ENCODE measurements around the gene PCDHGA5. TPM values are rescaled to one million over a fixed set of nuclear protein-coding genes. Genes with fewer than 3 reads are reported as not detected.

Gene PCDHGA5
- 1.5 and 1.9 TPM in 2 replicates for total RNA-seq

DNA sequence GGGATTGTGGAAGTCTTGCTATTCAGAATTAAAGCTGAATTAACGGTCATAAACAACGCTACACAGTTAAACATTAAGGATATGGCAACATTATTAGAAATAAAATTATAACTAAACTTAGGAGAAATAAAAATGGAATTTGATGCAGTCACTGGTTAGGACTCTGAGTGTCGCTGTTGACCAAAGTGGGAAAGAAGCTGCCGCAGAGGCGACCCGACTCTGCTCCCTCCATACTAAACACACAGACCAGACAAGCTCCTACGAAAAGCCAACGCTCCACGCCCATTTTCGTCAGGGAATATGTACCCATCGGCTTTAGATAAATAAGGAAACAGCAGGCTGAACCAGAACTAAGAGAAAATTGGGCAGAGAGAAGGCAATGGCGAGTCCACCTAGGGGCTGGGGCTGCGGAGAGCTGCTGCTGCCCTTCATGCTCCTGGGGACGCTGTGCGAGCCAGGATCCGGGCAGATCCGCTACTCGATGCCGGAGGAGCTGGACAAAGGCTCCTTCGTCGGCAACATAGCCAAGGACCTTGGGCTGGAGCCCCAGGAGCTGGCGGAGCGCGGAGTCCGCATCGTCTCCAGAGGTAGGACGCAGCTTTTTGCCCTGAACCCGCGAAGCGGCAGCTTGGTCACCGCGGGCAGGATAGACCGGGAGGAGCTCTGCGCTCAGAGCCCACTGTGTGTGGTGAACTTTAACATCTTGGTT lies at the start of gene PCDHGA5:
Gene PCDHGA5 (plus strand): TSS at position 211 of the 709 bp plus-strand sequence. CDS start 169 bp downstream, at position 380.

DNA sequence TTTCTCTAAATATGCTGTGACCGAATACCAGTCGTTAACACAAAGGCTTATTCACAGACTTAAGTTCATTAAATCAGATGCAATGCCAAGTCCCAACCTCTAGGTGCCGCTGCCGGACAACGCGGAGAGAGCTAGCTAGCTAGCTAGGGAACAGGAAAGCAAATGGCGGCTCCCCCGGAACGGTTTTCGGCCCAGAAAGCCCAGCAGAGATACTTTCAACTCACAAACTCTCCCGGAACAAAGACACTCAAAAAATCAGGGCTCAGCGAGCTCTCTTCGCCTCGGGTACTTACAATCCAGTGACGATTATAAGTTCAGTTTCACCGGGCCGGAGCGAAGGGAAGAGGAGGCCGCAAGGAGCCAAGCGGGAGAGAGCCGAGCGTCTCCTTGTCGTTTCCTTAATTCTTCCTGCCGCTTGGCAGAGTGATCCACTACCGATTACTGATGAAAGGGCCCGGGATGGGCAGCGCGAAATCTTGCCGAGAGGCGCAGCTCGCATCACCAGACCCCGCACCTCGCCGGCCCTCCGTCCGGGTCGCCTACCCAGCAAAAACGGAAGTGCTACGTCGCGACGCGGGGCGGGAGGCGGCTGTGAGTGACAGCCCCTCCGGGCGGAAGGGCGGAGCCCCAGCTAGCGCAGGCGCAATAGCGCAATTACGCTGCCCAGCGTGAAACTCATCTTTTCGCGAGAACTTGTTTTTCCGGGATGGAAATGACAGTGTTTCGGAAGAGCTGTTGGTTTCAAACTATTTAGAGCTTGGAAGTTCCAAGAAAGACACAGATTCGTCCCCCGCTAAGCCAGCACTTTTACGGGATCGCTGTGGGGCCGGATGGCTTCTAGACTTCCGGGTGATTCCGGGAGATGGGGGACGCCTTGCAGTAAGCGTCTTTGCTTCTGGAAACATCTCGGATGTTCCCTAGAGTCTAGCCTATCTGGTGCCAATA lies 43.5 kb upstream of the PCDHGA5 start, which contains the start of gene TAF7:
Gene TAF7 (minus strand): TSS at position 560 of the 945 bp plus-strand sequence. CDS start 740 bp downstream, outside the sequence.

DNA sequence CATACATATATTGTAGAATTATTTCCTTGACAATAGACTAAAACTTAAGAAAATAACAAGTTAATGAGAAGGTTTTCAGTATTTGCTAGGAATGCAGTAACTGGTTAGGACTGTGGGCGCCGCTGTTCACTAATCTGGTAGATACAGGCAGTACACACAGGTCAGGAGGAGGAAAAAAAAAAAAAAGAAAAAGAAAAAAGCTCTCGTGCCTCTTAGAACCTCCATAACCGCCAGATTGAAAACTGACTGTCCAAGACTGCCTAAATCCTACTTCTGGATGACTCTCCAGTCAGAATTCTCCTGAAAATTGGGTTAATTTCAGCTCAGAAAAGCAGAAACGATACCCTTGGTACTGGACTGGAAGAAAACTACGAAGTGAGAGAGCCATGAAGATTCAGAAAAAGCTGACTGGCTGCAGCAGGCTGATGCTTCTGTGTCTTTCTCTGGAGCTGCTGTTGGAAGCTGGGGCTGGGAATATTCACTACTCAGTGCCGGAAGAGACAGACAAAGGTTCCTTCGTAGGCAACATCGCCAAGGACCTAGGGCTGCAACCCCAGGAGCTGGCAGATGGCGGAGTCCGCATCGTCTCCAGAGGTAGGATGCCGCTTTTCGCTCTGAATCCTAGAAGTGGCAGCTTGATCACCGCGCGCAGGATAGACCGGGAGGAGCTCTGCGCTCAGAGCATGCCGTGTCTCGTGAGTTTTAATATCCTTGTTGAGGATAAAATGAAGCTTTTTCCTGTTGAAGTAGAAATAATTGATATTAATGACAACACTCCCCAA lies 33.5 kb upstream of the PCDHGA5 start, which contains the start of gene PCDHGA1:
Gene PCDHGA1 (plus strand): TSS at position 216 of the 782 bp plus-strand sequence.

DNA sequence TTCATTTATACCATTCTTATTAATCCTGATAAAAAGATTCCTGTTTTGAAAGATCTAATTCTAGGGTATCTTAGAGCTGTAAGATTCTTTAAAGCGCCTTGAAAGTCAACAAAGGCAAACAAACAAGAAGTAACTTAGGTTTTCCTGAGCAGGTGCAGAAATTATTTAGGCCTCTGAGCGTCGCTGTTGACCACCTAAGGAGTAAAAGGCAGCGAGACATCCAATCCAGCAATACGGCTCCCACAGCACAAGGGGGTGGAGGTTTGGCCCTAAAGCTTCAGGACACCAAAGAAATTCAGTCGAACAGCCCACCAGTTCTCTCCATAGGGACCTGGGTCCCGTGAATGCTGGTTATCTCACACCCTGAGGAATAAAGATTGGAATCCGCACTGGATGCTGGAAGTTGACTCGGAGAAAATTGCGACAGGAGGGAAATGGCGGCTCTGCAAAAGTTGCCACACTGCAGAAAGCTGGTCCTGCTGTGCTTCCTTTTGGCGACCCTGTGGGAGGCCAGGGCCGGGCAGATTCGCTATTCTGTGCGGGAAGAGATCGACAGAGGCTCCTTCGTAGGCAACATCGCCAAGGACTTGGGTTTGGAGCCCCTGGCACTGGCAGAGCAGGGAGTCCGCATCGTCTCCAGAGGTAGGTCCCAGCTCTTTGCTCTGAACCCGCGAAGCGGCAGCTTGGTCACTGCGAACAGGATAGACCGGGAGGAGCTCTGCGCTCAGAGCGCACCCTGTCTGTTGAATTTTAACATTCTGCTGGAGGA lies 25.2 kb upstream of the PCDHGA5 start, which contains the start of gene PCDHGA2:
Gene PCDHGA2 (plus strand): TSS at position 223 of the 769 bp plus-strand sequence.

DNA sequence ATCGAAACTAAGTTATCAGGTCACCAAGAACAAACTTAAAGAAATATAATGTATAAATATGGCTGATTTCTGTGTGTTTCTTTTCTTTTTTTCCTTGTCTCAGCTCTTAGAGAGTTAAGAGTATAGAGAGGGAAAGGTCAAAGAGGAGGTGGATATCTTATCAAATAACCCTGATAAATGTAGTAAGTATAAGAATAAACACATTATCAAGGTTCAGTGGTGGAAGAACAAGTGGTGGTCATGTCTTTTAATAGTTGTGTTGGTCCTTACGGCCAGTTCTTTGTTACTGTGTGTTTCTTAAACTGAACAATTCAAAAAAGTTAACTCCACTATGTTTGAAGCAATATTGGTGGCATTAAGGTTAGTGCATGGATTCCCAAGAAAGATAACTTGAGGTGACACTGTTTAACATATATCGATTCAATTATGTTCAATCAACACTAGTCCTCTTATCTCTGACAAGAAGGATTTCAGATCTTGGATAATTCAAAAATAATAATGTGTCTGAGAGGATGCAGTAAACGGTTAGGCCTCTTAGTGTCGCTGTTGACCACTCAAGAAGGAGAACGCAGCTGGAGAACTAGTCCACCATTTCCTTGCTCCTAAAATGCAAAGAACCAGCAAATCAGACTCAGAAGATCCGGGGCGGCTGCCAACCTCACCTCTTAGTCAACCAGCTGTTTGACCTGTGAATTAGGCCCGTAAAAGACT lies 20.6 kb upstream of the PCDHGA5 start, which contains the start of gene PCDHGA3:
Gene PCDHGA3 (plus strand): TSS at position 588 of the 711 bp plus-strand sequence. CDS start 205 bp downstream, outside the sequence.

DNA sequence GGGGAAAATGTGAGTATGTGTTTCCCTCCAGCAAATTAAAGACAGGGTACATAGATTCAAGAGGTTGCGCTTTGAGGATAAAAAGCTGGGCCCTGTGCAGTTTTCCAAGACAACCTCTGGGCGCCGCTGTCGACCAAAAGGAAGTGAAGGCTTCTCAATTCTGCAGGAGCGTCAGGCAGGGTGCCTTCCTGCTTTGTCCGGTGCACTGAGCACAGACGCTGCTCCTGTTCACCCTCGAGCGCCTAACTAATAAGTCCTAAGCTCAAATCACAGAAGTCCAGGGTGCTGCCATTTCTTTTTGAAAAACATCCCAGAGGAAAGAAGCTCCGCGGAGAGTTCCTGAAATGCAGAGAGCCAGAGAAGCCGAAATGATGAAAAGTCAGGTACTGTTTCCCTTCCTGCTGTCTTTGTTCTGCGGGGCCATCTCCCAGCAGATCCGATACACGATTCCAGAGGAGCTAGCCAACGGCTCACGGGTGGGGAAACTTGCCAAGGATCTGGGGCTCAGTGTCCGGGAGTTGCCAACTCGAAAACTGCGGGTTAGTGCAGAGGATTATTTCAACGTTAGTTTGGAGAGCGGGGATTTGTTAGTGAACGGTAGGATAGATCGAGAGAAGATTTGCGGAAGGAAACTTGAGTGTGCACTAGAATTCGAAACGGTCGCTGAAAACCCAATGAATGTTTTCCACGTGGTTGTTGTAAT lies 13.9 kb upstream of the PCDHGA5 start, which contains the start of gene PCDHGB1:
Gene PCDHGB1 (plus strand): TSS at position 183 of the 703 bp plus-strand sequence. CDS start 162 bp downstream, at position 345.

DNA sequence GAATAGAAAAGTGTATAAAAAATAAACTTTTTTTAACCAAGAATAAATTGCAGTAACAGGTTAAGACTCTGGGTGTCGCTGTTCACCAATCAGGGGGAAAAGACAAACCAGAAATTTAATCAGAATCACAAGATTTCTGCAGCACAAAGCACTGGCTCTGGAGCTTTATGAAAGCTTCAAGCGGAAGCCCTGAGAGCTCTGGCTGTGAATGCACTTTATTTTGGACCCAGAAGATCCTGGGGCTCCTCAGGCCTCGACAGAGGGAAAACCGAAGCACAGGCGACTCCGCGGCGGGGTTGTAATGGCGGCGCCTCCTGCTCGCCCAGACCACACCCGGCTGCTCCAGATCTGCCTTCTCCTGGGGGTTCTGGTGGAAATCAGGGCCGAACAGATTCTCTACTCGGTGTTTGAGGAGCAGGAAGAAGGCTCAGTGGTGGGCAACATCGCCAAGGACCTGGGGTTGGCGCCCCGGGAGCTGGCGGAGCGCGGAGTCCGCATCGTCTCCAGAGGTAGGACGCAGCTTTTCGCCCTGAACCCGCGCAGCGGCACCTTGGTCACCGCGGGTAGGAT lies 9.0 kb upstream of the PCDHGA5 start, which contains the start of gene PCDHGA4:
Gene PCDHGA4 (plus strand): TSS at position 122 of the 570 bp plus-strand sequence. CDS start 87 bp downstream, at position 209.

DNA sequence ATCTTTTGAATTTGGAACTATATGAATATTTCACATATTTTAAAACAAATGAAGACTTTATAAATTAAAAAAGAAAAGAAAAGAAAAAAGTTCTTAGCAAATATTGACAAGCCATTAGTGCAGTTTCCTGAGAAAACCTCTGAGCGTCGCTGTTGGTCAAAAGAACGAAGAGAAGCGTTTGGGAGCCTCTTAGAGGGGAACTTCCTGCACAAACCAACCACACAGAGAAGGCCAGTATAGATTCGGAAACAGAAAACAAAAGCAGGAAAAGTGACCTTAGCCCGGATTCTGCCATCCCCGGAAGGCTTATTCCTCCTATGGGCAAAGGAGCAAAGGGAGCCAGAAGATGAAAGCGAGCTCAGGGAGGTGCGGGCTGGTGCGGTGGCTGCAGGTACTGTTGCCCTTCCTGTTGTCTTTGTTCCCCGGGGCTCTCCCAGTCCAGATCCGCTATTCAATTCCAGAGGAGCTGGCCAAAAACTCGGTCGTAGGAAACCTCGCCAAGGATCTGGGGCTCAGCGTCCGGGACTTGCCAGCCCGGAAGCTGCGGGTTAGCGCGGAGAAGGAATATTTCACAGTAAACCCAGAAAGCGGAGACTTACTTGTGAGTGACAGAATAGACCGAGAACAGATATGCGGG lies 4.1 kb upstream of the PCDHGA5 start, which contains the start of gene PCDHGB2:
Gene PCDHGB2 (plus strand): TSS at position 205 of the 637 bp plus-strand sequence. CDS start 142 bp downstream, at position 347.

DNA sequence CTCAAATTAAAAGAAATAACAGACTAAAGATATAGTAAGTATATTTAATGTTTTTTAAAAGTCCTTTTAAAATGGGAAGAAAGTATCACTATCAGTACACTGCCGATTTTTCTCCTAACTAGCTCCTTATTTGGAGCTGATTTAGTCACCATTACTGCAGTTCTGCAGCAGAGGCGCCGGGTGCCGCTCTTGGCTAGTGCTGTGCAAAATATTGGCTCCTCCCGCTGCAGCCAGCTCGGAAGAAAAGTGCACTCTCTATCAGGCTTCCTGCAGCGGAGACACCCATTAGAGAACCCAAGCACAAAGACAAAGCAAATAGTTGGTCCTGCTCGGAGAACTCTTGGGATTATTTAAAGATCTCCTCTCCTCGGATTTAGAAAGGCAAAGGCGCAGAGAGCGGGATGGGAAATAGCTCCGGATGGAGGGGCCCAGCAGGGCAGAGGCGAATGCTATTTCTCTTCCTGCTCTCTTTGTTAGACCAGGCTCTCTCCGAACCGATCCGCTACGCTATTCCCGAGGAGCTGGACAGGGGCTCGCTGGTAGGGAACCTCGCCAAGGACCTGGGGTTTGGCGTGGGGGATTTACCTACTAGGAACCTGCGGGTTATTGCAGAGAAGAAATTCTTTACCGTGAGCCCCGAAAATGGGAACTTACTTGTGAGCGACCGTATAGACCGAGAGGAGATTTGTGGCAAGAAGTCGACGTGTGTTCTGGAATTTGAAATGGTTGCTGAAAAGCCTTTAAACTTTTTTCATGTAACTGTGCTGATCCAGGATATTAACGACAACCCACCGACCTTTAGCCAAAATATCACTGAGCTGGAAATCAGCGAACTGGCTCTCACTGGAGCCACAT lies 6.3 kb downstream of the PCDHGA5 start, which contains the start of gene PCDHGB3:
Gene PCDHGB3 (plus strand): TSS at position 249 of the 855 bp plus-strand sequence. CDS start 153 bp downstream, at position 402.

DNA sequence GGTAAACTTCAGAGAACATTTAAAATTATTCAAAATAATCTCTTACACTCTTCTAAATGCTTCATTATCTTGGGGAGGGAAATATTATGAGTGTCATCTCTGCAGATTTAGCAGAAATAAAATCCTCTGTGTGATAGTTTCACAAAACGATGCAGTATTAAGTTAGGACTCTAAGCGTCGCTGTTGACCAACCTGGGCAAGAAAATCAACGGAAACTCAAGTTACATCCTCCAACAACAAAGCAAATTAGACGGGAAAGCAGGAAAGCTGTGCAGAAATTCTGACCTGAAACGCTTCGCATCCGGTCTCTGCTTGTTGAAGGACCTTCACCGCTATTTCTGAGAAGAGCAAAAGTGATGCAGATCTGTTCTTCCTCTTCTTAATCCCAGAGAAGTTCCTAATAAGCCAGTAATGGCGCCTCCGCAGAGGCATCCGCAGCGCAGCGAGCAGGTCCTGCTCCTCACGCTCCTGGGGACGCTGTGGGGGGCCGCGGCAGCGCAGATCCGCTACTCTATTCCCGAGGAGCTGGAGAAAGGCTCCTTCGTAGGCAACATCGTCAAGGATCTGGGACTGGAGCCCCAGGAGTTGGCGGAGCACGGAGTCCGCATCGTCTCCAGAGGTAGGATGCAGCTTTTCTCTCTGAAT lies 9.8 kb downstream of the PCDHGA5 start, which contains the start of gene PCDHGA6:
Gene PCDHGA6 (plus strand): TSS at position 219 of the 645 bp plus-strand sequence. CDS start 193 bp downstream, at position 412.

DNA sequence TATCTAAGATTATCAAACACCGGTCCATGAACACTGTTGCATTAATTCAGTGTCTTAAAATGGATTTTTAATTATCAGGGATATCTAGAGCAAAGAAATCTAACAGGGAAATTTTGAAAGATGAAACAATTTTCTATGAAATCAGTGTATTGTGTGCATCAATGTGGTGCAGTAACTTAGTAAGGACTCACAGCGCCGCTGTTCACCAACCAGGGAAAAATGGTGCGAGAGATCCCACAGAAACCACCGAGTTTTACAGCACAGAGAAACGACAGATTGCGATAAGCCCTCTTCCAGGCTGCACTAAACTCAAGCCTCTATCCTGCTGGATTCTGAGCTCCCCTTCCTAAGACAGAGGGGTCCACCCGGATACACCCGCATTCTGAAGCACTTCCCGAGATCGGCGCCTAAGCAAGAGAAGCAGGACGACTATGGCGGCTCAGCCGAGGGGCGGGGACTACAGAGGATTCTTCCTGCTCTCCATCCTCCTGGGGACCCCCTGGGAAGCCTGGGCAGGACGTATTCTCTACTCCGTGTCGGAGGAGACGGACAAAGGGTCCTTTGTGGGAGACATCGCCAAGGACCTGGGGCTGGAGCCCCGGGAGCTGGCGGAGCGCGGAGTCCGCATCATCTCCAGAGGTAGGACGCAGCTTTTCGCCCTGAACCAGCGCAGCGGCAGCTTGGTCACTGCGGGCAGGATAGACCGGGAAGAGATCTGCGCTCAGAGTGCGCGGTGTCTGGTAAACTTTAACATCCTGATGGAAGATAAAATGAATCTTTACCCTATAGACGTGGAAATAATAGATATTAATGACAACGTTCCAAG lies 18.7 kb downstream of the PCDHGA5 start, which contains the start of gene PCDHGA7:
Gene PCDHGA7 (plus strand): TSS at position 274 of the 826 bp plus-strand sequence. CDS start 158 bp downstream, at position 432.

DNA sequence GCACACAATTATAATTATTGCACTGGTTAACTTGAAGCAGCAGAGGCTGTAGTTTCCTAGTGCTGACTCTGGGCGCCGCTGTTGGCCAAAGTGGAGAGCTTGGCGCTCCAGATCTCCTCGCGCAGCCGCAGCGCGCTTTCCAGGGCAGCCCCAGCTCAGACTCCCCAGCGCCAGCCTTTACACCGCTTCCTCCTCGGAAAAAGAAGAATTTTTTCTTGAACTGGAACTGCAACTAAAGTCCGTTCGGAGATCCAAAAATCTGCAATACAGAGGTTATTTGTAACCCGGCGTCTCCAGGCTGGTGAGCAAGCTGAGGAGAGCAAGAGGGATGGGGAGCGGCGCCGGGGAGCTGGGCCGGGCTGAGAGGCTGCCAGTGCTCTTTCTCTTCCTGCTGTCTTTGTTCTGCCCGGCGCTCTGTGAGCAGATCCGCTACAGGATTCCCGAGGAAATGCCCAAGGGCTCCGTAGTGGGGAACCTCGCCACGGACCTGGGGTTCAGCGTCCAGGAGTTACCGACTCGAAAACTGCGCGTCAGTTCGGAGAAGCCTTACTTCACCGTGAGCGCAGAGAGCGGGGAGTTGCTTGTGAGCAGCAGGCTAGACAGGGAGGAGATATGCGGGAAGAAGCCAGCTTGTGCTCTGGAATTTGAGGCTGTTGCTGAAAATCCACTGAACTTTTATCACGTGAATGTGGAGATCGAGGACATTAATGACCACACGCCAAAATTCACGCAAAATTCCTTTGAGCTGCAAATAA lies 23.8 kb downstream of the PCDHGA5 start, which contains the start of gene PCDHGB4:
Gene PCDHGB4 (plus strand): TSS at position 142 of the 755 bp plus-strand sequence. CDS start 187 bp downstream, at position 329.

DNA sequence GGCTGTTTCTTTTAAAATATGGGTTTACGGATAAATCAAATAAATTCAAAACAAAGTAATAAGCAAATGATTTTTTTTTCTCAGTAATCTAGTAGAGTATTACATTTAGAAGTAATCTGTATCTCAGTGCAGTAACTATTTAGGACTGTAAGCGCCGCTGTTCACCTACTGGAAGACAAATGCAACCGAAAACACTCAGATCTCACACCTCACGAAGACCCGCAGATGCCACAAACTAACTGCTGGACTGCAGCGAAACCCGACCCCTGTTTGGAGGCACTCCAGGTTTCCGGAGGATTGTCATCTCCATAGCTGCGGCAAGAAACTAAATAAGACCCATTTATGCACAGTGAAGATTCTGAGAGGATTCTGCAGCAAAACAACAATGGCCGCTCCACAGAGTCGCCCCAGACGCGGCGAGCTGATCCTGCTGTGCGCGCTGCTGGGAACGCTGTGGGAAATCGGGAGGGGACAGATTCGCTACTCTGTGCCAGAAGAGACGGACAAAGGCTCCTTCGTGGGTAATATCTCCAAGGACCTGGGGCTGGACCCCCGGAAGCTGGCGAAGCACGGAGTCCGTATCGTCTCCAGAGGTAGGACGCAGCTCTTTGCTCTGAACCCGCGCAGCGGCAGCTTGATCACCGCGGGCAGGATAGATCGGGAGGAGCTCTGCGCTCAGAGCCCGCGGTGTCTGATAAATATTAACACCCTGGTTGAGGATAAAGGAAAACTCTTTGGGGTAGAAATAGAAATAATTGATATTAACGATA lies 28.7 kb downstream of the PCDHGA5 start, which contains the start of gene PCDHGA8:
Gene PCDHGA8 (plus strand): TSS at position 205 of the 770 bp plus-strand sequence. CDS start 181 bp downstream, at position 386.

